GM21390 (cell line): ENCODE data around the gene AHSA1.

ENCODE experiments used
- ATAC-seq: cut with Tn5 transposase; IDR thresholded peaks from one replicate; pipeline ENCODE4 v1.9.1; 2021; ENCODE audit not compliant: unreplicated experiment

Gene AHSA1

DNA sequence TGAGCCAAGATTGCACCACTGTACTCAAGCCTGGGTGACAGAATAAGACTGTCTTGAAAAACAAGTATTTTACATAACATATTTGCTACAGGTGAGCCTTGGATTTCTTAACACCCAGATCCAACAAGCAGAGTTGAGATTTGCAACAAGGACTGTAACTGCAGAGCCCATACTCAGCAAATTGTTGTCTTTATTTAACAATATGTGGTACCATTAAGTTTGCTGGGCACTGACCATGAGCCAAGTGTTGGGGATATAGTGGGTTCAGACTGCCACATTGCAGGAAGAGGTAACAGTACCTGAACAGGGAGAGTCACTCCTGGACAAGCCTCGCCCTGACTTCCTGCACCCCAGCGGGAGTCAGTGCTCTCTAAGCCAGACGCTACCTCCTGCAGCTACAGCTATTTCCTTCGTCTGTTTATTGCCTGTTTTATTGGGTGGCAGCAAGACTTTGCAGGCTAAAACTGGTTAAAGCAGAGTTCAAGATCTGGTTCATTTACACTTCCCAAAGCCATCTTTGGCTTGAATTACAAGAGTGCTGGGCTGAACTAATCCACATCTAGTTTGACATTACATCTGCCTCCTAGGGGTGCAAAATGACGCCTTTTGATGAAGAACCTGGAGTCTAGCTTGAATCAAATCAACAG, 12.5 kb downstream of the AHSA1 start:
- ATAC-seq: no peak

DNA sequence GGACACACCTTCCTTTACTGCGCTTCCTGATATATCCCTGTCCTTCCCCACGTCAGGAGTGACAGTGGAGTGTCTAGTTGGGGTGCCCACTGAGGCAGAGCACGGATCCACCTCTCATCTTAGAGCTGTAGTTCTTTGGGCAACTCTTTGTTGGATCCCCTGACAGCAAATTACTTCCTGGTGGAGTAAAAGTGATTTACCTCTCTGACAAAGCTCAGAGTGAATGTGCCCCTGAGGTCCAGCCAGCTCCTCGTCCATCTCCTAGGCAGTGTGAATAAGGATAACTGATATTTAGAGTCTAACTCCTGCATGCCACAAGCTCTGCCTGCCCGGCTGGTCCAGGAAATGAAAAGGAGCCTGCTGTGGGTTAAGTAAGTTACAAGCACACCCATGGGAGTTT, 16.0 kb downstream of the AHSA1 start:
- ATAC-seq: no peak

DNA sequence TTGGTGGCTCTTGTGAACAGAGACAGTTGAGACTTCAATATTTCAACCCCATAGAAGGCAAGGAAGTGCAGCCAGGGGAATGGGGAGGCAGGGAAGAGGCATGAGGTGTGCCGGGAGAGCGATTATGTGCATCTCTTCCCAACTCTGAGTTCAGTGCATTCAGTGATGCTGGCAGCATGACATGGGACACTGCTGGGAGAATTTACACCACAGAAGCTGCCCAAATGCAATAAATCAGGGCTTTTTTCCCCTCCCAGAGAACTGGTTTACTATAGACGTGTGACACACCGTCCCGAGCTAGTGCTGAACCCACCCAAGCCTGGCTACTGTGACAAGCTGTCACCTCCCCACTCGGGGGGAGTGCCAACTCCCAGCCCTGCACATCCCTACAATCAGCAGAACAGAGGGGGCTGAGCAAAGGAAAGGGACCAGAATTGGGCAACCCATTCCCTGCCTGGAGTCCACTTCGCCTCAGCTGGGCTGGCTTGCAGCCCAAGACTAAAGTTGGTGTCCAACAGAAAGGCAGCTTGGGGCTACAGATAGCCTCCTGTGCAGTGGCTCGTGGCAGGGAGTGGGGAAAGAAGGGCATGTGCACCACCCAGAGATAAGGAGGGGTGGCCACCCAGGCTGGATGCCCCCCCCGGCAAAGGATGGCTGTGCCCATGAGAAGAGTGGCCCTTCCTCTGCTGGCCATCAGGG, 16.7 kb downstream of the AHSA1 start:
- ATAC-seq: no peak

DNA sequence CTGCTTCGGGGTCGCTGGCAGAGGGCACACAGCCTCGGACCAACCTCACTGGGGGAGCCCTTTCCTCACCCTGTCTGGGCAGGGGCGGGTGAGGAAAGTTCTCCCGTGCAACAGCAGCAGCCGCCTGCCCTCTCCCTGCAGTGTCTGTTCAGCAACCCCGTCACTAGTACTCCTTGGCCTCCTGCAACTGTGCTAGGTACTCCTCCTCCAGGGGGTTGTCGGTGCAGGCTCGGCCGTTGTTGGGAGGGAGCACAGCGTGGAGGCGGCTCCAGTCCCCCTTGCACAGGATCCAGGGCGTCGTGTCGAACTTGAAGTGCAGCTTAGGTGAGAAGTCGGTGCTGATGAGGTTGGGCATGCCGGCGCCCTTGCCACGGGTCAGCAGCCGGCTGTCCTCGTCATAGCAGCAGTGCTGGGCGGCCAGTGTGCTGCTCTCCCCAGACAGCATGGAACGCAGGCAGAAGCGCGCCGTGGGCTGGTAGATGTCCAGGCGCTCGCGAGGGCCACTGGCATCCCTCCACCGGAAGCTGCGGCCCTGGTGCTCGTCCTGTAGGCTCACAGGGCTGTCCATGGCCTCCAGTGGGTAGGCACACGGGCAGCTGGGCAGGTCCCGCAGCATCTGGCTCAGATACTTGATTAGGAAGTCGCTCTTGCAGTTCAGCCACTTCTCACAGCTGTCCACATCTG, 17.7 kb downstream of the AHSA1 start:
- no peak for ATAC-seq

DNA sequence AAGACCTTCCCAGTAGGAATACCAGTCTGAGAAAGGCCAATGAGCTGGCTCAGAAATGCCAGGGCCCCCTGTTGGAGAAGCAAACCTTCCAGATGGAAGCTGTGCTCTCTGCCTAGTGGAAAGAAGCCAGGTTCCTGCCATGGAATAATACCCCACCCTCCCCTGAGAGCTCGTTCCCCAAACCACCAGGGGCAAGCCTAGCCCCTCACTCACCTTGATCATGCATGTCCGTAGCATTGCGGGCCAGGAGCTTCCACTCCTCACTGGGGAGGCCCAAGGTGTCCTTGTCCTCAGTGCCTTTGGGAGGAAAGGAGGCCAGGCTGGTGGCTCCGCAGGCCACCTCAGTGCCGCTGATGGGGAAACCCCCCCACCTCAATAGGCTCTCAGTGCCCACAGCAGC, 20.1 kb downstream of the AHSA1 start:
- no peak for ATAC-seq

DNA sequence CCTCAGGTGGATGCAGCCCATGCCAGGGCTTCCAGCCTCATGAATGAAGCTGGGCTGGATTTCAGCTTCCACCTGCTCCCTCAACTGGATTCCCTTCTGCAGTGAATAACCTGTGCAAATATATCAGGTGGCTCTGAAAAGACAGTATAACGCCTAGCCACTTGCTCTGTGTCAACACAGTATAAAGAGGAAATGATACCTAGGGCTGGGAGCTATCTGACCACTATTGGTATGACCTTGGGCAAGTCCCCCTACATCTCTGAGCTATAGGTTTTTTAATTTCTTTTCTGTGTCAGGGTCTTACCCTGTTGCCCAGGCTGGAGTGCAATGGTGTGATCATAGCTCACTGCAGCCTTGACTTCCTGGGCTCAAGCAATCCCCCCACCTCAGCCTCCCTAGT, 20.9 kb downstream of the AHSA1 start:
- peak; percentile 91 for ATAC-seq

DNA sequence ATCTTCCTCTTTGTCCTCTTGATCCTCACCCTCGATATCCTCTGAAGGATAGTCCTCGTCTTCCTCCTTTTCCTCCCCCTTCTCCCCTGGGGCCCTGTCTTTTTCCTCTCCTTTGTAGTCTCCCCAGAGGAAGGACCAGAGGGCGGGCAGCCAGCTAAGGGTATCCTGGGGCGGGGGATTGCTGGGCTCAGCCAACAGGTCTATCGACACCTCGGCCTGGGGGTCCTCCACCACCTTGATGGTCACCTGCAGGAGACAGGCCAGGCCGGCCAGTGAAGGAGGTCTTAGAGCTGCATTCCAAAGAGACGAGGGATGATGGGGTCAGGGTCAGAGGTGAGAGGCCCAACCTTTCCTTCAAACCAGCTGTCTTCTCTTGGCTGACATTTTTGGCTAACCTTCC, 24.5 kb downstream of the AHSA1 start:
- ATAC-seq: no peak

DNA sequence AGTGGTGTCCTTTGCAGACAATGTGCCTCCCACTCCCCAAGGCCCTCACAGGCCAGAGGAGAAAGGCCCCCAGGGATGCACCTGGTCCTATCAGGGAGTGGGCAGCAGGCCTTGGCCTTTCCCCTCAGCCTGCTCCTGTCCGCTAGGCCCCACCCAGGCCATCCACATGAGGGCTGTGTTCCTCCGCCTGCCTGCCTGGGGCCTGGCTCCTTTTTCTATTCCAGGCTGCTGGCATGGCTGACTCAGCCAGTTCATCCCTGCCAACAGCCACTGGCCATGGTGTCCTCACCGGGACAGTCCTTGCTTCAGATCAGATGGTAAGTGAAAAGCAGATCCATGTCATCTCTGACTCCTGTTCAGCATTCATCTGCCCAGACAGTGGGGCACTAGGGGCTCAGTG, 27.4 kb downstream of the AHSA1 start:
- no peak for ATAC-seq

DNA sequence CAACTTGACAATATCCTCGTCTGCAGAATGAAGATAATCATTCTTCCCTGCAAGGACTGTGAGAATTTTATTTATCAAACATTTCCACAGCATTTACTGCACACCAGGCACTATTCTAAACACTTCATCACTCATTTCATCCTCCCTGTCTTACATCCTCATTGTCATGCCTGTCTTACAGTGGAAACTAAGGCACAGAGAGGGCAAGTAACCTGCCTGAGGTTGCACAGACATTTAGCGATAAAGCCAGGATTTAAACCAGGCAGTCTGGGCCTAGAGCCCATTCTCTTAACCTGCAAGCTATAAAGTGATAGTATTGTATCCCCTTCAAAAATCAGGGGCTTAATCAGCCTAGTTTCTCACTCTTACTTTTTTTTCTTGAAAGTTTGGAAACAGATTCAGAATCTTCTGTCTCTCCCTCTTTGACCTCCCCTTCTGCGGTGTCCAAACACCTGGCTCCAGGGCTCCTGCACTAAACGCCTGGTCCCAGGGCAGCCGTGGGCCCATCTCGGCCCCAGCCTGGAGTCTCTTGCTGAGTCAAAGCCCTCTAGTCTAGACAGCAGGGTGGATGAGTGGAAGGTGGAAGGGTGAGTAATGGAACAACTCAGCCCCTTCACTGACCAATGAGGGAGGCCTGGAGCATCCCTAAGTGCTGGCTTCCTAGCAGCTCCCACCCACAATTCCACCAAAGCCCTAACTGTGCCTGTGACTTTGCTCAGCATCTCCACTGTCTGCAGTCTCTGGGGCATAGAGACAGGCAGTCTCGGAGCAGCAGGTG, 28.2 kb downstream of the AHSA1 start:
- no peak for ATAC-seq

DNA sequence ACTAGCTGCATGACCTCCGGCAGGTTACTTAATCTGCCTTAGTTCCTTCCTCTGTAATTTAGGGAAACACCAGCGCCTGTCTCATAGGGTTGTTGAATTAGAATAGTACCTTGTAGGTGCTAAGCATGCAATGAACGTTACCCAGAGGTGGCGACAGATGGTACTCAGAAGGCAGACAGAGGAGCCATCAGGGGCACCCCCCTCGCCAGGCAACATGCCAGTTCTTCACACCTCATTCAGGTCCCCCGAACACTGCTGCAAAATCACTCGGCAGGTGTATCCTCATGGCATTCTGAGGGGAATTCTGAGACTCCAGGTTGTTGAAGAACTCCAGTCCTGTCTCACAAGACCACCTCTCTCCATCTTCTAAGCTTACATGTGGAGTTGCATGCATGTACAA, 30.7 kb downstream of the AHSA1 start:
- ATAC-seq: no peak

DNA sequence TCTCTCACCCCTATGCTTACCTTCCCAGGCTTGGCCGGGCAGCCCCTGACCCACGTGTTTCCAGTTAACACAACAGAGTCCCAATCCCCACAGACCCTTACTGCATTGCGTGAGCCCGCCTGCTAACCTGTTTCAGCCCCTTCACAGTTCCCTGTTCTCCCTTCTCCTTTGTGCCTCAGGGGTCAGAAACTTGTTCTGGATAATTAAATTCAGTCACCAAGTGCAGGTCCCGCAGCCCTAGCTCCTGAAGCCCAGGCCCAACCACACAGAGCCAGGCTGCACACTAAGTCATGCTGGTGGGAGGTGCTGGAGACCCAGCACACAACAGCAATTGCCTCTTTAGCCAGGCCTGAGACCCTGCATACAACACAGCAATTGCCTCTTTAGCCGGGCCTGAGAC, 31.1 kb downstream of the AHSA1 start:
- ATAC-seq: no peak

DNA sequence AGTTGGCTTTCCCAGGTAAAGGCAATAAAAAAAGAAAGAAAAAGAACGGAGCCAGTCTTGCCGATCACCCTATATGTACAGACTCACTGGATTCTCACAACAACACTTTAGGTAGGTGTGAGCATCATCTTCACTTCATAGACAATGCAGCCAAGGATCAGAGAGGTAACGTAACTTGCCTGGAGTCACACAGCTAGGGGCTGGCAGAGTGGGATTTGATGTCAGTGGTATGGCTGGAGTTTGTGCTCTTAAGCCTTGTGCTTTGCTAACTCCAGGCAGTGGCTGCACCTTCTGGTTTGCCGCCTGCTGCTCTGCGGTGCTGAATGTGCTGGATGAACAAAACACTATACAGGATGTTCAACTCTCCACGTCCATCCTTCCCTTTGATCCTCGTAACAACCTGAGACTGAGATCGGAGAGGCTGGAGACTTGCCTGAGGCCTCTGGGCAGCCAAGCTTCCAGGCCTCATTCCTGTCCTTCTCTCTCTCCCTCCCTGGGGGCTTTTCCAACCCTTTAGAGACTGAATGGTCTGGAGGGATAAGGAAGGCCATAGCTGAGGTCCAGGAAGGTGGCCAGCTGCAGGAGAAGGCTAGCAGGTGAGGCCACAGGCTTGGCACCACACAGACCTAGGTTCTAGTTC, 32.6 kb downstream of the AHSA1 start:
- no peak for ATAC-seq

DNA sequence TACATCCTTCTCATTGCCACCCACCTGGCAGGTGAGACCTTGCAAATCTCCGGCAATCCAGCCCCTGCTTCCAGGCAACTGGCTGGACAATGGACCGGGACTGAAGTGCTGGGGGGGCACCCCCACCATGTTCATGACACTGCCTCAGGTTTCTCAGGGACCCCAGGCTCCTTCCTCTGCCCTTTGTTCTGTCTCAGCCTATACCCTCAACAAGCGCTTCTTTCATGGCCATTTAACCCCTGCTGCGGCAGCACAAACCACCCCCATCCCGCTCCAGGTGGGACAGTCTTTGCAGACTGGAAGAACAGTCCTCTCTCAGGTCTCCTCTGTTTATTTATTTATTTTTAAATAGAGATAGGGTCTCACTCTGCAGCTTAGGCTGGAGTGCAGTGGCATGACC, 33.2 kb downstream of the AHSA1 start:
- ATAC-seq: no peak

DNA sequence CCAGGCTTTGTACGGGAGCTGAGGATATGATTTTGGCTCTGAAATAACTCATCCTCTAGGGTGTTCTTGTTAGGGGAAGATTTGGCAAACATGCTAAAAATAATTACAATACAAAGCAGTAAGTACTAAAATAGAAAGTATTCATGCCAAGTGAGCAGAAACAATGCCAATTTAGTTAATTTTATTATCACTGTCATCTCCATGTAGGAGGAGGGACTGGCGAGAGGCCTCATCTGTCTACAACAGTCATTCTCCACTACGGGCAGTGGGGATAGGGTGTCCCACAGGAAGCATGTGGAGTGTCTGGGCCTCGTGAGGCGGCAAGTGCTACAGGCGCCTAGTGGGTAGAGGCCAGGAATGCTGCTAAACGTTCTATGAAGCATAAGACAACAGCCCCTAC, 37.4 kb downstream of the AHSA1 start:
- ATAC-seq: no peak

DNA sequence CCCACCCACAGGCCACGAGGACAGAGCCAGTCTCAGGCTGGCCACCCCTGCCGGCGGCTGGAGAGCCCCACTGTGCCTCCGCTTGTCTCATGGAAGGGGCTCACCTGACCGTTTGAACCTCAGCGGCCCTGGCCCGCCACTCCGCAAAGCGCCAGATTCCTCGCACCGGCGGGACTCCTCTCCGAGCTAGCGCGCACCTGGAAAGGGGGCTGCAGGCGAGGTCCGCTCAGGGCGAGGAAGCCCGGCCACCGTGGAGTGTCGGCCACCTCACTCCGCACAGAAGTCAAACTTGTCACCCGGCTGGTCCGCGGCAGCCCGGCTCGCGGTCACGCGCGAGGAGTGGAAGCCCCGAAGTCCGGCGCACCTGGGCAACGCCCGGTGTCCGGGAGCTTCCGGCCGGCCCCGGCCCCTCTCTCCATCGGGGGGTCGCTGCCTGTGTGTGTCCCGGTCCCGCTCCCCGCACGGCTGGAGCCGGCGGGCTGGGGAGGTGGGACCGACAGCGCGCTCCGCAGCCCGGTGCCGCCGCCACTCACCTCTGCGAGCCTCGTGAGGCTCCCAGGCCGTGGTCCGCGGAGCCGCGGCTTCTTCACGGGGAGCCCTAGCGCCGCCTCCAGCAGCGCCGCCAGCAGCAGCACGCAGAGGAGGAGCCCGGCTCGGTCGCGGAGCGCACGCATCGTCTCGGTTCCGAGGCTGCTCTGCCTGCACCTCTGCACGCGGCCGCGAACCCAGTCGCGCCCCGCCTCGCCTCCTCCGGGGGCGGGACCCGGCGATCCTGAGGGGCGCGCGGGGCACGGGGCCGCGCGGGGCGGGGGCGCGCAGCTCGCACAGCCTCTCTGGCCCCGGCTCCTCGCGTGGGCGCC, 40.5 kb downstream of the AHSA1 start, which contains the start of gene ISM2:
Gene ISM2, minus strand, starts transcription at position 697 of the 860 bp plus-strand sequence. Its CDS starts 23 bp downstream, at position 674.
- ATAC-seq: peak; percentile 59

DNA sequence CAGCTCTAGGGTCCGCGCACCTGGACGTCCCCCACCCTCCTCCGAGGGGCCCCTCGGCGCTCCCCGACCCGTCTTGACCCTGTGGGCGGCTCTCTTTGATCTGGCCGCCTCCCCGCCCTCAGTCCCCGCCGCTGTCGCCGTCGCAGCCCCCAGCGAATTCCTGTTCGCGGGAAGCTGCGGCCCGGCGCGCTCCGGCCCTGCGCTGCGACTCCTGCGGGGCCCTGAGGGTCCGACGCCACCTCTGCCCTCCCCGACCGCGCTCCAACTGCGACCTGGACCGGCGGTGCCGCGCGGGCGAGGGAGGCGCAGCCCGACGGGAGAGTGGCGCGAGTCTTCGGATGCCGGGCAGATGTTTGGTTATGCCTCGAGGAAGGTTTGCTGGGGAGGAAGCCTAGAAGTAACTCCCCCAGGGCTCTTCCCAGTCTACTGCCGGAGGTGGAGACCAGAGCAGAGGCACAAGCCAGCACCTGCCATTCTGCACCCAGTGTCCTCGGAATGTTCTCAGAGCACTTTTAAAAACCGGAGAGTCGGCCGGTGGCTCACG, 41.2 kb downstream of the AHSA1 start:
- ATAC-seq: peak; percentile 40

DNA sequence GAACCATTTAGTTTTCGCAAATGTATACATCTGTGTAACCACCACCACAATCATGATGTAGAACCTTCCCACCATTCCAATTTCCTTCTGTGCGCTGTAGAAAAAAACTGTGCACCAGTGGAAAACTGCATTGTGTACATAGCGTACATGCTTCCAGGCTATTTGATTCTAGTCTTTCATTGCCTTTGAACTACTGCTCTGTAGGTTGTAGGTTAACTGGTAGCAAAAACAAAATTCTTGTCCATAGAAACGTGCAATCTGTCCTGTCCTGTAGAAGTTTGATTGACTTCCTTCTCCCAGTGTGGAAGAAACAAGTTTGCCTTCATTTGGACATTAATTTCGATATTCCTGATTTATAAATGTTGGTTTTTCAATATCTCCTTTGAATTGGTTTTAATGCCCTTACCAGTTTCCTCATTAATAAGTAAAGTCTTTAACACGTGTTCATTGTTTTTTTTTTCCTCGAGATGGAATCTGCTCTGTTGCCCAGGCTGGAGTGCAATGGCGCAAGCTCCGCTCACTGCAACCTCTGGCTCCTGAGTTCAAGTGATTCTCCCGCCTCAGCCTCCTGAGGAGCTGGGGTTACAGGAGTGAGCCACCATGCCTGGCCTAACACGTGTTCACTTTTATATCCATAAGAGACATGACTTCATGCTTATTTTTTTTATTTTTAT, 44.4 kb downstream of the AHSA1 start:
- ATAC-seq: no peak

DNA sequence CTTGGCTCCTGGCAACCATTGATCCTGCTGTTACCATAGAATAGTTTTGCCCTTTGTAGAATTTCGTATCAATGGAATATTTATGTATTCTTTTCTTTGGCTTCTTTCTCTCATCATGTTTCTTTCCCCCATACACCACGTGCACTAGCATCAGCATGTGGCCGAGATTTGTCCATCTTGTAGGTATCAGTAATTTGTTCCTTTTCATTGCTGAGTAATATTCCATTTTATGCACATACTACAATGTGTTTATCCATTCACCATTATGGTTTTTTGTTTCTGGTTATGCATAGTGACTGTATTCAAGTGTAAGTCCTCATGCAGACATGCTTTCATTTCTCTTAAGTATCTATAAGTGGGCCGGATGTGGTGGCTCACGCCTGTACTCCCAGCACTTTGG, 45.2 kb downstream of the AHSA1 start:
- ATAC-seq: no peak

DNA sequence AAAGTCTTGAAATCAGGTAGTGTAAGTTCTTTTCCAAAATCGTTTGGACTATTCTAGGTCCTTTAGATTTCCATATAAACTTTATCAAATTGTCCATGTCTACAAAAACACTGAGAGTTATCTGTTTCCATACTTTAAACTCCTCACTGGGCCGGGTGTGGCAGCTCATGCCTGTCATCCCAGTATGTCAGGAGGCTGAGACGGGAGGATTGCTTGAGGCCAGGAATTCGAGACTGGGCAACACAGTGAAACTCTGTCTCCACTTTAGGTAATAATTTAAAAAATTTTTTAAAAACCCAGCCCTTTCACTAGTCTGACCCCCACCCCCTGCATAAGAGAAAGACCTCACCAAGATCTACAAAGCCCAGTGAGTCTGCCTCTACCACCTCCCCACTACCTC, 47.1 kb downstream of the AHSA1 start:
- no peak for ATAC-seq
